ENCODE measurements around the gene PATZ1.
A peak's percentile ranks its signal among the peaks of the same experiment; 100 is the strongest.

The PATZ1 gene

GRCh38 chr22:31347251-31348008 lies 1.3 kb upstream of the PATZ1 start:
- TF ChIP-seq CTCF (conservative IDR thresholded peaks at IDR 0.05) (no peak), ZFX (IDR thresholded peaks at IDR 0.05) (peak; percentile 93)

GRCh38 chr22:31346733-31347250 lies 646 bp upstream of the PATZ1 start:
- TF ChIP-seq CTCF (conservative IDR thresholded peaks at IDR 0.05) (no peak), ZFX (IDR thresholded peaks at IDR 0.05) (no peak)
- peak overlapping the region; percentile 95 for H3K27ac ChIP-seq

More at GRCh38 chr22:31347251-31348008, 1.3 kb upstream of the PATZ1 start:
- peak overlapping the region; percentile 95 for H3K27ac ChIP-seq

GRCh38 chr22:31345331-31346254 lies 553 bp downstream of the PATZ1 start:
- peak overlapping the region; percentile 95 for H3K27ac ChIP-seq
- TF ChIP-seq ZFX (IDR thresholded peaks at IDR 0.05) (peak; percentile 74; the same call in 1 of the 2 replicates), CTCF (conservative IDR thresholded peaks at IDR 0.05) (peak; percentile 99)

- TF ChIP-seq ZFX (IDR thresholded peaks at IDR 0.05) (no peak), CTCF (conservative IDR thresholded peaks at IDR 0.05) (no peak)
- H3K27ac ChIP-seq = peak overlapping the region; percentile 95
These were observed 1.4 kb downstream of the PATZ1 start for GRCh38 chr22:31344578-31345330.

GRCh38 chr22:31344256-31344577 lies 1.9 kb downstream of the PATZ1 start:
- peak overlapping the region; percentile 95 for H3K27ac ChIP-seq

More at GRCh38 chr22:31344256-31344577, 1.9 kb downstream of the PATZ1 start:
- TF ChIP-seq ZFX (IDR thresholded peaks at IDR 0.05) = no peak
- TF ChIP-seq CTCF (conservative IDR thresholded peaks at IDR 0.05) = no peak
